Measurements from ENCODE around the gene NTRK3.

GRCh38 chr15:87901008-87901407 lies 355.5 kb downstream of the NTRK3 start:
- no peak for TF ChIP-seq CTCF (conservative IDR thresholded peaks at IDR 0.05; ENCODE audit: low read depth, low read length)
- TF ChIP-seq EZH2phosphoT487 (IDR thresholded peaks at IDR 0.05; ENCODE audit: borderline replicate concordance, low read length), result no peak
- no peak for TF ChIP-seq EZH2 (IDR thresholded peaks at IDR 0.05; ENCODE audit: low read length, unreplicated experiment)

Measured in PC-3 (cell line).